PC-3 (cell line): Measurements from ENCODE around the gene HEPN1. TPM values are rescaled to one million over a fixed set of nuclear protein-coding genes. Genes with fewer than 3 reads are reported as not detected.

Experiments used
- ATAC-seq: fragments of 200-7000 bp; cut with Tn5 transposase; 2 replicates; pipeline ENCODE4 v1.9.1; 2020; ENCODE audit warnings: mild to moderate bottlenecking, moderate library complexity
- BruUV-seq: library from RNA; stranded (reverse); fragments of 400-500 nt; replicated peaks from 2 replicates; lab custom pipeline; 2021; lab: Mats Ljungman, UMichigan
- CTCF ChIA-PET: fragments of 300-600 bp; sonication (Branson Sonifier 250); formaldehyde crosslinking; loops from one replicate; lab custom pipeline; 2022; ENCODE audit warnings: antibody characterized with exemption; lab: Charles Lee
- POLR2A ChIA-PET: fragments of 300-600 bp; sonication (Branson Sonifier 250); formaldehyde crosslinking; loops from one replicate; lab custom pipeline; 2022; ENCODE audit warnings: antibody characterized with exemption; ENCODE audit not compliant: unreplicated experiment; lab: Charles Lee
- DNase-seq: peaks from one replicate; pipeline ENCODE4 v3.0.0-alpha.2; 2015
- H2AFZ ChIP-seq: fragments of 300-600 bp; sonication (generic); 2 replicates; pipeline ENCODE4 v1.6.0; 2016; ENCODE audit warnings: antibody characterized with exemption, low read length
- H3F3A ChIP-seq: fragments of 300-600 bp; sonication (generic); one replicate; pipeline ENCODE4 v1.6.0; 2017; ENCODE audit warnings: antibody characterized with exemption, low read length, control low read depth, mild to moderate bottlenecking; ENCODE audit not compliant: unreplicated experiment
- H3K27ac ChIP-seq: fragments of 300-600 bp; sonication (generic); 2 replicates; pipeline ENCODE4 v1.5.1; 2016; ENCODE audit warnings: mild to moderate bottlenecking, low read length
- H3K27me3 ChIP-seq: fragments of 300-600 bp; sonication (generic); 2 replicates; pipeline ENCODE4 v1.6.1; 2016; ENCODE audit warnings: low read length, mixed read lengths
- H3K36me3 ChIP-seq: fragments of 300-600 bp; sonication (generic); 2 replicates; pipeline ENCODE4 v1.6.1; 2016; ENCODE audit warnings: low read depth, mixed run types, low read length, mixed read lengths
- H3K4me1 ChIP-seq: fragments of 300-600 bp; sonication (generic); 2 replicates; pipeline ENCODE4 v1.5.1; 2016; ENCODE audit warnings: low read length; ENCODE audit not compliant: insufficient read depth
- H3K4me2 ChIP-seq: fragments of 300-600 bp; sonication (generic); 2 replicates; pipeline ENCODE4 v1.6.0; 2016; ENCODE audit warnings: low read length
- H3K4me3 ChIP-seq: fragments of 300-600 bp; sonication (generic); 2 replicates; pipeline ENCODE4 v1.5.1; 2016; ENCODE audit warnings: mild to moderate bottlenecking, low read length, mixed read lengths
- H3K79me2 ChIP-seq: fragments of 300-600 bp; sonication (generic); 2 replicates; pipeline ENCODE4 v1.6.1; 2017; ENCODE audit warnings: low read length, mixed read lengths
- H3K9ac ChIP-seq: fragments of 300-600 bp; sonication (generic); 2 replicates; pipeline ENCODE4 v1.6.0; 2016; ENCODE audit warnings: mild to moderate bottlenecking, low read length
- H3K9me2 ChIP-seq: fragments of 300-600 bp; sonication (generic); replicated peaks from 2 replicates; pipeline ENCODE4 v1.6.1; 2016; ENCODE audit warnings: mixed run types, low read length, mixed read lengths
- H3K9me3 ChIP-seq: fragments of 300-600 bp; sonication (generic); 2 replicates; pipeline ENCODE4 v1.6.1; 2016; ENCODE audit warnings: low read length, mixed read lengths
- H4K20me1 ChIP-seq: fragments of 300-600 bp; sonication (generic); 2 replicates; pipeline ENCODE4 v1.6.1; 2016; ENCODE audit warnings: low read length, mixed read lengths
- CTCF ChIP-seq: fragments of 300-600 bp; sonication (generic); conservative IDR thresholded peaks from 2 replicates; pipeline ENCODE4 v1.5.1; 2017; ENCODE audit warnings: antibody characterized with exemption, low read depth, mild to moderate bottlenecking, low read length
- EZH2 ChIP-seq: fragments of 300-600 bp; sonication (generic); IDR thresholded peaks from one replicate; pipeline ENCODE4 v1.6.1; 2017; ENCODE audit warnings: antibody characterized with exemption, mild to moderate bottlenecking, low read length; ENCODE audit not compliant: unreplicated experiment
- EZH2phosphoT487 ChIP-seq: fragments of 300-600 bp; sonication (generic); IDR thresholded peaks from 2 replicates; pipeline ENCODE4 v1.6.1; 2018; ENCODE audit warnings: mild to moderate bottlenecking, antibody characterized with exemption, low read length, borderline replicate concordance
- intact Hi-C: fragments of 100-400 bp; cut with micrococcal nuclease; formaldehyde crosslinking; loops from 2 replicates; pipeline ENCODE4 v1.9.0; 2023
- total RNA-seq: library from RNA; depleted of rRNA; stranded (reverse); fragments of >200 nt; gene quantifications from 2 replicates; pipeline ENCODE4 v1.2.3, GENCODE V29; 2014

The HEPN1 gene
- total RNA-seq, 1 experiment from 2014 or later = not detected

- Histone ChIP-seq H3K27me3 (no peaks in the 10 kb centered on the region), H3K9me2 (no peaks in the 10 kb centered on the region), H3K36me3 (no peaks in the 10 kb centered on the region), H3K79me2 (peaks cover 13% of the 10 kb centered on the region), H3K9me3 (no peaks in the 10 kb centered on the region), H3K4me2 (no peak overlapping the region), H3K9ac (no peak overlapping the region), H3F3A (no peaks in the 10 kb centered on the region), H3K4me3 (no peak overlapping the region), H3K27ac (no peak overlapping the region), H3K4me1 (peaks cover 27% of the 10 kb centered on the region), H2AFZ (no peak overlapping the region), H4K20me1 (no peaks in the 10 kb centered on the region)
- ATAC-seq = no peak
- ChIA-PET CTCF (no interaction called here), POLR2A (no interaction called here)
- BruUV-seq = no TSS peak
- intact Hi-C loops = loop anchor here (5.0 kb wide), 1 partner anchor 328 kb away; the partner anchor contains the start of gene TBRG1
- TF ChIP-seq EZH2phosphoT487 (no peak), EZH2 (no peak), CTCF (no peak)
- DNase-seq = no peak
Observed at GRCh38 chr11:124950601-124951330, 31.7 kb downstream of the HEPN1 start.

GRCh38 chr11:124951341-124951740, 32.3 kb downstream of the HEPN1 start:
- Histone ChIP-seq H3K4me1 (peaks cover 28% of the 10 kb centered on the region), H3K9me3 (no peaks in the 10 kb centered on the region), H3K9ac (no peak overlapping the region), H3K9me2 (no peaks in the 10 kb centered on the region), H3K36me3 (no peaks in the 10 kb centered on the region), H3K27ac (no peak overlapping the region), H3F3A (no peaks in the 10 kb centered on the region), H3K27me3 (no peaks in the 10 kb centered on the region), H2AFZ (no peak overlapping the region), H3K4me2 (no peak overlapping the region), H3K4me3 (no peak overlapping the region), H4K20me1 (no peaks in the 10 kb centered on the region), H3K79me2 (peaks cover 13% of the 10 kb centered on the region)
- BruUV-seq = no TSS peak
- no peak for DNase-seq
- no peak for ATAC-seq
- POLR2A ChIA-PET = no interaction called here
- CTCF ChIA-PET = no interaction called here
- TF ChIP-seq CTCF = no peak
- no peak for TF ChIP-seq EZH2
- no peak for TF ChIP-seq EZH2phosphoT487
- intact Hi-C loops = loop anchor here (5.0 kb wide), 1 partner anchor 329 kb away; the partner anchor contains the start of gene TBRG1
